Measurements from ENCODE around the gene DPY19L3.
"Not testable (repeated sequence)": the region's sequence is repeated elsewhere in the genome, so short reads cannot be mapped to it uniquely, and the experiment has no call there.

Gene DPY19L3

GRCh38 chr19:32447534-32447933 is 42.0 kb downstream of the DPY19L3 start:
- DNase-seq: not testable (repeated sequence)

GRCh38 chr19:32448026-32448425 is 42.5 kb downstream of the DPY19L3 start:
- DNase-seq: no peak

- no peak for DNase-seq
Measured at GRCh38 chr19:32450217-32450616, 44.6 kb downstream of the DPY19L3 start.

- DNase-seq: no peak
Measured at GRCh38 chr19:32453736-32454135, 48.2 kb downstream of the DPY19L3 start.

- no peak for DNase-seq
Measured at GRCh38 chr19:32456406-32456805, 50.8 kb downstream of the DPY19L3 start.

GRCh38 chr19:32457571-32458158 is 52.1 kb downstream of the DPY19L3 start:
- DNase-seq: no peak

- DNase-seq: no peak
Measured at GRCh38 chr19:32458500-32459123, 53.0 kb downstream of the DPY19L3 start.

- no peak for DNase-seq
Measured at GRCh38 chr19:32459204-32459865, 53.8 kb downstream of the DPY19L3 start.

- no peak for DNase-seq
Measured at GRCh38 chr19:32460476-32460875, 54.9 kb downstream of the DPY19L3 start.

- no peak for DNase-seq
Measured at GRCh38 chr19:32464279-32464678, 58.7 kb downstream of the DPY19L3 start.

GRCh38 chr19:32465176-32465575 is 59.6 kb downstream of the DPY19L3 start:
- no peak for DNase-seq

GRCh38 chr19:32469795-32470194 is 64.2 kb downstream of the DPY19L3 start:
- no peak for DNase-seq

GRCh38 chr19:32471095-32471494 is 65.5 kb downstream of the DPY19L3 start:
- DNase-seq: no peak

GRCh38 chr19:32471811-32472210 is 66.2 kb downstream of the DPY19L3 start:
- DNase-seq: no peak

GRCh38 chr19:32475141-32476031 is 69.8 kb downstream of the DPY19L3 start:
- no peak for DNase-seq

GRCh38 chr19:32476032-32476350 is 70.4 kb downstream of the DPY19L3 start:
- no peak for DNase-seq

GRCh38 chr19:32480321-32480720 is 74.8 kb downstream of the DPY19L3 start:
- DNase-seq: no peak

- no peak for DNase-seq
Measured at GRCh38 chr19:32483574-32483973, 78.0 kb downstream of the DPY19L3 start.

GRCh38 chr19:32489971-32490370 is 84.4 kb downstream of the DPY19L3 start:
- no peak for DNase-seq

GRCh38 chr19:32497391-32497790 is 91.8 kb downstream of the DPY19L3 start:
- no peak for DNase-seq

GRCh38 chr19:32498648-32499200 is 93.2 kb downstream of the DPY19L3 start:
- DNase-seq: no peak

- not testable (repeated sequence) for DNase-seq
Measured at GRCh38 chr19:32512498-32512897, 106.9 kb downstream of the DPY19L3 start.

- no peak for DNase-seq
Measured at GRCh38 chr19:32519023-32519422, 113.5 kb downstream of the DPY19L3 start.

Data from right hindlimb (tissue), 1 donor.